Stimulated activated CD8-positive, alpha-beta memory T cell treated with anti-CD3 and anti-CD28 coated beads, Interleukin-4, amount 100 ng/mL, for 1 hour (primary cell): ENCODE results near the gene ARHGEF11.

Experiments used
- DNase-seq, 2 donors: peaks; one replicate each; pipeline ENCODE4 v3.0.0-alpha.2; 2020; ENCODE audit warnings: low read depth in 2 of 2, low spot score in 1 of 2

Gene ARHGEF11

DNA sequence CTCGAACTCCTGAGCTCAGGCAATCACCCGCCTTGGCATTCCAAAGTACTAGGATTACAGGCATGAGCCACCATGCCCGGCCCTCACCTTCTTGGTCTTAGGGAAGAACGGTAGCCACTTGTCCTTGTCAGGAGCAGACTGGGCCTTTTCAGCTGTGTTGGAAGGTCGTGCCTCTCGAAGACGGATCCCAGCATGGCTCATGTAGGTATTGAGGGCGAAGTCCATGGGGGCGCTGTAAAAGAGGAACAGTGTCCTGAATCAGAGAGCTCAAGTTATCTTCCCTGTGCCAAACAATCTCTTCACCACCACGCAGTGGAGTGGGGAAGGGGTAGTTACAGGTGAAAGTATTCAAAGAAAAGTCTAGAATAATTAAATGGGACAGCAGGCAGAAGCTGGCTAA lies 89.2 kb downstream of the ARHGEF11 start:
- no peak for DNase-seq

DNA sequence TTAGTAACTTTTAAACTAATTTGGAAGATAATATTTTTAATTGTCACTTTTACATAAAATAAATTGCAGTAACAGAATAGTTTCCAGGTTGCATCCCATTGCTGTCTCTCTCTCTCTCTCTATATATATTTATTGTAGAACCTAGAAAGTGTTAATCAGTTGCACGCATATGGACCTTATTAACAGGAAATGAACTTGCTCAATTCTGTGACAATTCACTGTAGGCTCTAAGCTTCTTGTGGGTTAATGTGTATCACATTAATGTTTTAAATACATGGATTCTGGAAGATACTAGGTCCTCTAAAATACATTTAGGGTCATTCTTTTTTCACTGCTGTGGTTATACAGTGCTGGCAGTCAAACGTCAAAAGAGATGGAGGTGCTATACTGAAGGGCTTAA lies 92.0 kb downstream of the ARHGEF11 start:
- no peak for DNase-seq

DNA sequence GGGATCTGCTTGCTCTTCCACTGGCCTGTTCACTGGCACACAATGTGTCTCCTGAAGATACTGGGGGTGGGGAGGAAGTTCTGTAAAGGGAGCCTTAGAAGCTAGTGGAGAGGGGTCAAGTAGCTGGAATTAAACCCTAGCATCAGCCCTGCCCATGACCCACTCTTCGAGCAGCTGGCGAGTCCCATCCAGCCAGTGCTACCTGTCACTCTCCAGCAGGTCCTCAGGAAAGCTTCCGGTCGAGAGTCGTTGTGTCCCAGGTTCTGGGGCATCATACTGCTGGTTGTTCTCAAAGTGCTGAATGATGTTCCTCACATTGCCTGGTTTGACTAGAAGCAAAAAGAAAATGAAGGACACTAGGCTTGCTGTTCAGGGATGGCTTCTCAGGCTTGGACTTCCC lies 94.2 kb downstream of the ARHGEF11 start:
- no peak for DNase-seq

DNA sequence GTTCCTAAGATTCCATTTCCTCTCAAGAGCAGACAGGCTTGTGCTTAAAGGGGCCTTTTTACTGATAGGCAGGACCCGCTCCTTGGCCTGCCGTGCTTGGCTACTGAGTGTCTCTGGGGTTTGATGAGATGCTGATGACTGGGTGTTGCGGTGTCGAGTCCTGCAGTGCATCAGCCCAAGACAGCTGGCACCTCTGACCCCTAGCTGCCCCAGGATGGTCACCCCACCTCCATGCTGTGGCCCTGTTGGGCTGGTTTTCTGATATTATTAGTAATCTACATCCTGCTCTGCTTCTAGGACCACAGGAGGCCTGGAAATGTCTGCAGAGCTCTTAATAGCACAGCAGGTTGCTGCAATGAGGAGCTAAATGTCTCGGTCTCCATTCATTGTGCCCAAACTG lies 96.4 kb downstream of the ARHGEF11 start:
- DNase-seq = no peak

DNA sequence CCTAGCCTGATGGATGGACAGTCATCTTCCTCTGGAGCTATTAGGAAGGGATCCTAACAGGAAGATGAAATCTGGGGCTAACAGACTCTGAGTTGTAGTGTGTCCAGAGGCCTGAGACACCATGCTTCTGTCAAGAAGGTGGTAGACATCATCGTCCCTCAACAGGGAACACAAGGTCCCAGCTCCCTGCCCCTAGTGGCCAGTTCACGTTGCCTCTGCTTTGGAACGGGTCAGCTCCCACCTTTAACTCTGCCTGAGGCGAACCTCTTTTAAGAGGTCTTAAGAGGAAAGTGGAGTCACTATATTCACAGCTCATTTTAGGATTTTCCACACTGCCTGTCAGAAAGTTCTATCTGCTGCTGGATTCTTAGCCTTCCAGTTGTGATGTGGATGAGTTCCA lies 96.8 kb downstream of the ARHGEF11 start:
- no peak for DNase-seq

DNA sequence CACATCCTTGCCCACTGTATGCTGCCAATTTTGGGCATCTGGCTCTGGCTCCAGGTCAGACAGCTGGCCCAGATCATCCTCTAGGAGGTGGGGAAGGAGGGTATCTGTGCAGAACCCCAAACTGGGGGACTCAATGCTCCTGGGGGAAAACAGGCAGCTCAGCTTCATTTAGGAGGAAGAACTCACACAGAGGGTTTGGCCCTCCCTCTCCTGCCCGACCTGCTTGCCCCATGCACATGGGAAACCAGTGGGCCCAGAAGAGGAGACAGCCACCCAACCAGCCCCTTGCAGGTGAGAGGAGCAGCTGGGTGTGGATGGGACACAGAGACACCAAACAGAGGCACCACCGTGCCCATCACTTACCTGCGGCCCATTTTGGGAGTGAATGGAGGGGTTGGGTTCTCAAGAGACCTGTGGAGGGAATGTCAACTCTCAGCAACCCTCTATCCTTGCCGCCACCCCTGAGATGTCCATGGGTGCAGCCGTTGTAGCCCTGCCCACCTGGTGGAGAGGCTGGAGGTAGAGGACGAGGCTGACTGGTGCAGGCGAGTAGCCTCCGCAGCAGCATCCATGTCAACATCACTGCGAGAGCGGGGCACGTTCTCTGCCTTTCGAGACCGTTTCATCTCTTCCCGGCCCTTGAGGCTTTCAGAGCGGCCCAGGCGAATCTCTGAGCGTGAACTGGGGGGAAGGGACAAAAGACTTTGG lies 97.6 kb downstream of the ARHGEF11 start:
- DNase-seq = no peak

DNA sequence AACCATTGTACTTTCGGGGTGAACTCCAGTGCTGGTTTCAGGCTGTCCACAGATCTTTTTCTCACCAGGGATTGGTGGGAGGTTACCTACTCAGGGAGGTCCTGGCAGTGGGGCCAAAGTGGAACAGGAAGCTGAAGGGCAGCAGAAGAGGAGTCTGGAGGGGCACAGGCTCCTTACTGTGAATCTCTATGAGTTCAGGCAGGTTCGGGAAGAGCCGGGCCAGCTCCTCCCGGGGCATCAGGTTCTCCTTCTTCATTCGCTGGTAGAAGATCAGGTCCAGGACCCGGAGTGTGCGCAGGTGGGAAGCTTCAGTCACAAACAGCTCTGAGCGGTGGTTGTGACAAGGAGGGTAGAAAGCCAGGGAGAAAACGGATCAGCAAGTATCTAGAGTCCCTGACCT lies 98.4 kb downstream of the ARHGEF11 start:
- no peak for DNase-seq

DNA sequence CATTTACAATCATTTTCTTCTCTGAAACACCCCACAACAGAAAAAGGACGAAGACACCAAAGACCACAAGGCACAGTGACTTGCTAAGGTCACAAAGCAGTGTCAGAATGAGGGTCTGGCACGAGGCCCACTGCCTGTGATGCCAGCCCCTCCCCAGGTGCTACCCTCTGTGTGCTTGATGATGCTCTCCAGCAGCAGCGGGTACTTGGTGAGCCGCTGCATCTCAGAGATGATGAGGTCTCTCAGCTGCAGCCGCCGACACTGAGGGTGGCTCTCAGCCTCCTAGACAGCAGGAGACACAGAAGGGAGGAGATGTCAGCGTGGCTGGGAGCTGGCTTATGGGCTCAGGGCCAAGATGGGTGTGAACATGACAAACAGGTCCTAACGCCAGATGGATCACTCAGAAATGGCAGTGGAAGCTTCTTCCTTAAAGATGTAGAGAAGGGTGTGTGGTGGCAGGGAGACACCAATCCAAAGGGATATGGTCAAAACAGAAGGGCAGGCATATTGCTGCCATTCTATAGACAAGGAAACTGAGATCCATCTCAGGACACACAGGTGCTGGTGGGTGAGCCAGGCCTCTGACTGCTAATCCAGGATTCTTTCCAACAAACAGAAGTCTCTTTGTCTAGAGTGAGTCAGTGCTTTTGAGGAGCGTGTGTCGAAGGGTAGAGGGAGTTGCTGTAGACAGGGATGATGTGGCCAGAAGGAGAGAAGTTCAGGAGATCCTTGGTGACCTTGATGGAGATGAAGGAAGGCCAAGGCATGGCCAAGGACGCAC lies 99.5 kb downstream of the ARHGEF11 start:
- no peak for DNase-seq

DNA sequence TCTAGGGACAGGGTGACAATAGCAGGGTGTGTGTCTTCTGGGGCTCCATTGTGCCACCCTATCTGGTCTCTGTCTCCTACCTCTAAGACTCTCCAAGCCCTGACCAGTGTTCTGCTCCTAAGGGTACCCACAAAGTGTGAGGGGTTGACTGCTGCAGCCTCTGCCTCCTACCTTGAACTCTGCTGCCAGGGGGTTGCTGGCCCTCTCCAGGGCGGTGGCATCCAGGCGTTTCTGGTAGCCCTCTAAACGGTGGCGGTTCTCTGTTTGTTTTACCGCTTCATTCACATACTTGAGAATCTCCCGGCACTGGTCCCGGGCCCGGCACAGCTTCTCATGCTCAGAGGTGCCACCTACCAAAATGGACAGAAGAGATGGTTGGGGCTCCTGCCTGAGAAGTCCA lies 100.7 kb downstream of the ARHGEF11 start:
- DNase-seq = no peak

DNA sequence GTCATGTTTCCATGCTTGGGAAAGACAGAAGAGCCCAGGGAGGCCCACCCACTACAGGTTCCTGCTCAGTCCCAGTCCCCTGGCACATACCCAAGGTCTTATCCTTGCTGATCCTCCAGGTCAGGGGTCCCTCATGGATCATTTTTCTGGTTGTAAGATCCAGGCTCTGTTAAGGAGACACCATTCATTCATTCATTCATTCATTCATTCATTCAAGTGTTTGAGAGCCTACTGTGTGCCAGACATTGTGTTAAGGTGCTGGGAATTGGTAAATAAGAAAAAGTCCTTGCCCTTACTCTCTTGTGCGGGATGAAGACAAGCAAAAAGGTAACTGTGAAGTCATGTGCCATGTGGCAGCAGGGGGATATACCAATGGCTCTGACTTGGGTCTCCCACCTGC lies 101.3 kb downstream of the ARHGEF11 start:
- no peak for DNase-seq

DNA sequence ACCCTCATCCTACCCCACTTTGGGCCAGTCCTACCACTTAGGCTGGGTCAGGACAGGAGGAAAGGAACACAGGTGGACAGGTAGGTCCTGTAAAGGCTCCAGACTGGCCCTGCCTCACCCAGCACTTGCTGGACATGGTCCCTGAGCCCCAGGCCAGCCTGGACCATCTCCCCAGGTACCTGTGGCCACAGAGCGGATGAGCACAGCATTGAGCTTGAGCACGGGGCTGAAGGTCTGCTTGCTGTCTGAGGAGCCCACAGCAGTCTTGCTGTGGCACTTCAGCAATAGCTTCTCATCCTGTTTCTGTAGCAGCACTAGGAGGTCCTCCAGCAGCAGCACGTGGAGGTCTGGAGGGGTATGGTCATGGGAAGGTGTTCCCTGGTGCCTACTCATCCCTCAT lies 101.8 kb downstream of the ARHGEF11 start:
- no peak for DNase-seq

DNA sequence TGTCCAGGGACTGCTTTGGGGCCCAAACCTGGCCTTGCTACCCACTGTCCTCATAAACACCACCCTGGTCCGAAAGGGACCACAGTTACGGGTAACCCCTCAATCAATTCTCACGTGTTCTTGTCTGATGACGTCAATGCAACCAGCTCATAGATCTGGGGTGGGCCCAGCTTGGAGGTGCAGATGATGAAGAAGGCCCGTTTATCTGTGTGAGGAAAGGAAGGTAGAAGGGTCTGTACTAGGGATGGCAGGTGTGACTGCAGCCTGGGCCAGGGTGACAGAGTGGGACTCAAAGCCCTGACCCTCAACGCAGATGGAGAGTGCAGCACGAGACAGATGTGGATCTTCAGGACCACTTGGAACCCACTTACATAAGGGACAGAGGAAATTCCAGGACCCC lies 103.0 kb downstream of the ARHGEF11 start:
- no peak for DNase-seq

DNA sequence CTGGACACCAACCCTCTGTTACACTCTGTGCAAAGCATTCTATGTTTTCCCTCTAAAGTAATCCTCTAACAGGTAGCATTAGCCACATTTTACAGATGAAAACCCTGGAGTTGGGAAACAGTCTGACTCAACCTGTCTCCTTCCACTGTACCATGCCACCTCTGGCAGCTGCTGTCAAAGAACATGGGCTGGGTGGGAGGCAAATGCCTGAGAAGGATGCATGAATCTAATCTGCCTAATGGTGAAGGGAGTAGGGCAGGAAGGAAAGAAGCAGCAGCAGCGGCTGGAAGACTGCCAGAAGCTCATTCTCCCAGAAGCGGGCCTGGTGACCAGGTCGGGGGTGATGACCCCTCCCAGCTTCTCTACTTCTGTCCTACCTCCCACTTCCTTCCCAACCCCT lies 103.4 kb downstream of the ARHGEF11 start:
- DNase-seq = no peak

DNA sequence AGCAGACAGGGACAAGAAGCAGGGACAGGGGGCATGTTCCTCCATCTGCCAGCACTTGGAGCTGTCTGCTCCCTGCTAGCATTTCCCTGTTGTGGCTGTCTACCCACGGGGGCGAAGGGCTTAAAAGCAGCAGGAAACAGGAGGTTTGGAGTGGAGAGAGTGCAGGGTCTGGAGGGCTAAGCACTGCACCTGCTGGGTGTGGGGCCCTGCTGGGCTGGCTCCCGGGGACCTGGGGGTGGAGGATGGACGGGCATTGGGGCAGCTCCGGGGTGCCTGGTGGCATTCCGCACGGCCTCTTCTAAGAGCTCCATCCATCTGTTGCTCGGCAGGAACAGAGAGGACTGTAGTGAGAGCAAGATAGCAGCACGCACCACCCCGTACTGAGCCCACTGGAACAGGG lies 103.9 kb downstream of the ARHGEF11 start:
- DNase-seq = no peak

DNA sequence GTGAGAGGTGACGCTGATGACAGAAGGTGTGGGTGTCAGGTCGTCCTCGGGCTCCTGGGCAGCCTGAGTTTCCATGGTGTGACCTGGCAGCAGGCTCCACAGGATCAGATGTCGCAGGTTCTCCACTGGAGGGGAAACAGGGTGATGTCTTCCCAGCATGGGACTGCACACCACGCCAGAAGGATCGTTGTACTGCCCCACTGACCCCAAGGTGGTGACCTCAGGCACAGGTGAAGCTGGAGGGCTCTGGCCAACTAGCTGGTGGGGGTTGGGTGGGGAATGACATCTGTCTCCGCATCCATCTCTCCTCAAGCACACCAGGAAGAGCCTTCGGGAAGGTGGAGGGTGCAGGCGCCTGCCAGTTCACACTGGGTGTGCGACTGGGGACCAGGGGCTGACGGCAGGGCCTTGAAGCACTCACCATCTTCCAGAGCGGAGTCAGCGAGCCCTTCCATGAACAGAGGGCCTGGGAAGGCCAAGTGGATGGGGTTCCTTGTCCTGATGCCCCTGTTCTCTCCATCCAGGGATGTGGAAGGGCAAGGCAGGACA lies 105.7 kb downstream of the ARHGEF11 start:
- no peak for DNase-seq

DNA sequence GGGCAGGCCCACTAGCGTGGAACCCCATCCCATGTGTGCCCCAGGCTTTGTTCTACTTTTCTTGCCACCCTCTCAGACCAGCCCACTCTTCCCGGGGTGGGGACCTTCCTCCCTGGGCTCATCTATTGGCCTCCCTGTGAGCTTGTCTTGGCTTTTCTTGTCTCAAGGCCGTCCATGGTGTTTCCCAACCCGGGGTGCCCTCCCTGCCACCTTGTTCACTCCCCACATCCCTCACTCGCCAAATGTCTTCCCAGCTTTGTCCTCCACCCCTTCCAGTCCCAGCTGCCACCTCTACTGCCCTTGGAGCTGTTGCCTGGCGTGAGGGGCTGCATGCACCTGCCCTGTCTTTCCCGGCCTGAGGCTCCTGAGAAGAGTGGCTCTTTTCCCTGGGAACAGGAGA lies 106.7 kb downstream of the ARHGEF11 start:
- DNase-seq = no peak

DNA sequence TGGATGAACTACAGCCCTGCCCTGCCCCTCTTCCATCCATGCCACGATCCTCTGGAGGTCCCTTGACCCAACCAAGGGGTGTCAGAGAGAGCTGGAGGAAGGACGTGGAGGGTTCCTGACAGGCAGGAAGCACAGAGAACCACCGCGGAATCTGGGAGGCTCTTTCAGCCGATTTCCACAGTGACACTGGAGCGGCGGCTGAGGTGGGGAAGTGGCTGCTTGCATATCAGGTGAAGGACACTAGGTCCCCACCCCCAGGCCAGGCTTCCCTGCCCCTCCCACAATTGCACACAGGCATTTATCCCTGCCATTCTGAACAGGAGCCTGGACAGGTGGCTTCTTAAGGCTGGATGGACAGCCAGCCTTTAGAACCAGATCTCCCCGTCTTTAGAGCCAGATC lies 107.7 kb downstream of the ARHGEF11 start:
- no peak for DNase-seq

DNA sequence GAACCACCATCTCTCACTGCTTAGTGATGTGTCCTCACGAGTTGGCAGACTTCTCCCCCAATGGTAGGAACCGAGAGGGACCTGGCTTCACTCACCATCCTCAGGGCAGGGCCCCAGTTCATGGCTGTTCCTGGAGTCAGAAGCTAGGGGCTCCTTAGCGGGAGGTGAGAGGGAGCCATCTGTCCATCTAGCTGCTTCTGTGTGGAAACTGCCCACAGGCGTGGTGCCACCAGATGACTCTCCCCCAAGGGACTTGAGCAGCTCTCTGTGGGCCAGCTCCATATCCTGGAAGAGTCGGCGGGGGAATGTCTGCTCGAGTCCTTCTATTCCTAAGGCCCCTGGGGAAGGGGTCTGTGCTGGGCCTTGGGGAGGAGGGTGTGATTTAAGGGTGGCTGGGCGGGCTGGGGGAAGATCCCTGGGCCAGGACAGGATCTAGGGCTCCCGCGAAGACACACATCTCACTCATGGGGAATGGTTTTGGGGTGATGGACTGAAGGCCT lies 108.8 kb downstream of the ARHGEF11 start:
- DNase-seq = no peak

DNA sequence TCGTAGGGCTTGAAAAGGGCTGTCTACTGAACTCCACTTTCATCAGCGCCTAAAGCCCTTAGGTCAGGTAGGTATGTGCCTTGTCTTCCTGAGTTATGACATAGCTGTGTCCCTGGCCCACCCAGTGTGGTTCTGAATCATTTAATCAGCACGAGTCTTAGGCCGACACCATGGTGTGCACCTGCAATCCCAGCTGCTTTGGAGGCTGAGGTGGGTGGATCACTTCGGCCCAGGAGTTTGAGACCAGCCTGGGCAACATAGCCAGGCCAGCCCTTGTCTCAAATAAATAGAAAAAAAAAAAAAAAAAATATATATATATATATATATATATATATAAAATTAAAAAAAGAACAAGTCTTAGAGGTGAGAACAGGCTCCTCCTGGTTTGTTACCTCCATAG lies 109.4 kb downstream of the ARHGEF11 start:
- DNase-seq = no peak

DNA sequence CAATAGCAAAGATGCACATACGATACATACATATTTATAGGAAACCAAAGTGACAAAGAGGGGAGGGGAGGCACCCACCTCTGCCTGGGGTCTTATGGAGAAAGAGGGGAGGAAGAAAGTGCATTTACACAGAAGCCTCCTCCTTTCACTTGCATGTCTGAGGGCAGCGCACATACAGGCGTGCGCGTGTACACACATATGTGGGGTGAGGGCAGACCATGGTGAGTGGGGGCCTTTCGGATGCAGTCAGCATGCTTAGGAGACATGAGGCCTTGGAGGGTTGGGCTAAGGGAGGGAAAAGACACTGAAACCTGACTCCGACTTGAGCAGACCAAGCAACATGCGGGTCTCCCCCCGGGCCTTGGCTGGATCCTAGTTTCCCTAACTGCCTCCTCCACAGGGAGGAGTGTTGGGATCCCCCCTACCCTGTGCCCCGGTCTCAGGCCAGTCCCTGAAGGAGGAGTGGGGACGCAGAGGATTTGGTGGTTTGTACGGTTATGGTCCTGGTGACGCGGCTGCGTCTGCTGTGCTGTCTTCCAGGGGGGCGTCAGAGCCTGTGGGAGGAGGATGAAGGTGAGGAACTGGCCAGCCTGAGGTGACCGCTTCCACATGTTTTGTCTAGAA lies 109.9 kb downstream of the ARHGEF11 start:
- DNase-seq = no peak

DNA sequence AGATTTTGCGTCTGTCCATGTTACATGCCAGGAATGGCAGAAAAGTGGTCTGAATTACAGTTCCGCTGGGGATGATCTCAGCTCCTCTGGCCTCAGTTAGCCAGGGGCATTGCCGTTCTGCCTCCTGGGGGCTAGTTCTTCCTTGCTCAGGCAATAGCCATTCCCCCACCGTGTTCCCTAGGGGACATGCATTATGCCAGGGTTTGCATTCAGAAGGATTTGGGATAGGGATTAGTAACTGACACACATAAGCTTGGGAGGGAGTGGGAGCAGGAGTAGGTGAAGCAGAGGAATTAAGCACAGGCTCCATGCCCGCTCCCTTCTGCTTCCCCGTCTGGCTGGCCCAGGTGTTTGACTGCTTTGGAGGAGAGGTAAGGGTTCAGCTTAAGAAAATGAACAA lies 112.4 kb downstream of the ARHGEF11 start:
- no peak for DNase-seq
